ENCODE results near the gene PPIF. TPM values are rescaled to one million over a fixed set of nuclear protein-coding genes. Genes with fewer than 3 reads are reported as not detected.

PPIF gene
- polyA plus RNA-seq (ENCODE audit: insufficient read length in 10 of 10): 10 to 100 TPM; 17.4 to 26.7 (median 22.9) TPM
- long read RNA-seq, donor 1, transcript PPIF-201 (6 exons, 2,190 nt): major isoform, 5 of 5 reads
- long read RNA-seq, donor 1, partial matches to known transcripts: 0 of 5 reads
- long read RNA-seq, donor 1, other reads (novel, unspliced or antisense): 0 of 5 reads
- long read RNA-seq, donor 2, transcript PPIF-201 (6 exons, 2,190 nt): major isoform, 5 of 5 reads
- long read RNA-seq, donor 2, partial matches to known transcripts: 0 of 5 reads
- long read RNA-seq, donor 2, other reads (novel, unspliced or antisense): 0 of 5 reads
- long read RNA-seq, donor 3: 0 reads
- long read RNA-seq, donor 4, partial matches to known transcripts: 0 of 1 reads
- long read RNA-seq, donor 4, other reads (novel, unspliced or antisense): 0 of 1 reads
- long read RNA-seq, donor 5, transcript PPIF-201 (6 exons, 2,190 nt): major isoform, 6 of 6 reads
- long read RNA-seq, donor 5, partial matches to known transcripts: 0 of 6 reads
- long read RNA-seq, donor 5, other reads (novel, unspliced or antisense): 0 of 6 reads
- long read RNA-seq, donor 6, transcript PPIF-201 (6 exons, 2,190 nt): major isoform, 6 of 6 reads
- long read RNA-seq, donor 6, partial matches to known transcripts: 0 of 6 reads
- long read RNA-seq, donor 6, other reads (novel, unspliced or antisense): 0 of 6 reads
- long read RNA-seq, donor 7, transcript PPIF-201 (6 exons, 2,190 nt): major isoform, 6 of 11 reads
- long read RNA-seq, donor 7, partial matches to known transcripts: 5 of 11 reads
- long read RNA-seq, donor 7, other reads (novel, unspliced or antisense): 0 of 11 reads
- long read RNA-seq, donor 8, partial matches to known transcripts: 0 of 4 reads
- long read RNA-seq, donor 8, other reads (novel, unspliced or antisense): 0 of 4 reads
- long read RNA-seq, donor 9, partial matches to known transcripts: 0 of 1 reads
- long read RNA-seq, donor 9, other reads (novel, unspliced or antisense): 0 of 1 reads

DNA sequence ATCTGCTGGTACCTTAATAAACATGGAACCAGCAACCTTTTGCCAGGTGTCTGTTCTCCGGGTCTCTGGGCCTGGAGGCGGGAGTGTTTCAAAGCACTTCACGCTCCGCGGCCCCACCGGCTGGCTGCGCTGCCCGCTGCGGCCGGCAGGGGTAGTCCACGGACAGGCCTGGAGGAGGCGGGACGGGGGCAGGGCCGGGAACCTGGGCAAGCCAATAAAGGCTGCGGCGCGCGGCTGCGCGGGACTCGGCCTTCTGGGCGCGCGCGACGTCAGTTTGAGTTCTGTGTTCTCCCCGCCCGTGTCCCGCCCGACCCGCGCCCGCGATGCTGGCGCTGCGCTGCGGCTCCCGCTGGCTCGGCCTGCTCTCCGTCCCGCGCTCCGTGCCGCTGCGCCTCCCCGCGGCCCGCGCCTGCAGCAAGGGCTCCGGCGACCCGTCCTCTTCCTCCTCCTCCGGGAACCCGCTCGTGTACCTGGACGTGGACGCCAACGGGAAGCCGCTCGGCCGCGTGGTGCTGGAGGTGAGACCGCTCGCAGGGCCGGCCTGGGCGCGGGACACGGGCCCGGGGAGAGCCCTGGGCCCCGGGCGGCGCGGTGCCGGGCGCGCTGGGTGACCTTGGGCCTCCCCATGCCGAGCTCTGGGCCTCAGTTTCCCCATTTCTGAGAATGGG lies at the start of gene PPIF:
Gene PPIF (plus strand): TSS at position 244 of the 668 bp plus-strand sequence. CDS start 80 bp downstream, at position 324.
- DNase-seq: peak; percentile 88 to 96 (median 94)

DNA sequence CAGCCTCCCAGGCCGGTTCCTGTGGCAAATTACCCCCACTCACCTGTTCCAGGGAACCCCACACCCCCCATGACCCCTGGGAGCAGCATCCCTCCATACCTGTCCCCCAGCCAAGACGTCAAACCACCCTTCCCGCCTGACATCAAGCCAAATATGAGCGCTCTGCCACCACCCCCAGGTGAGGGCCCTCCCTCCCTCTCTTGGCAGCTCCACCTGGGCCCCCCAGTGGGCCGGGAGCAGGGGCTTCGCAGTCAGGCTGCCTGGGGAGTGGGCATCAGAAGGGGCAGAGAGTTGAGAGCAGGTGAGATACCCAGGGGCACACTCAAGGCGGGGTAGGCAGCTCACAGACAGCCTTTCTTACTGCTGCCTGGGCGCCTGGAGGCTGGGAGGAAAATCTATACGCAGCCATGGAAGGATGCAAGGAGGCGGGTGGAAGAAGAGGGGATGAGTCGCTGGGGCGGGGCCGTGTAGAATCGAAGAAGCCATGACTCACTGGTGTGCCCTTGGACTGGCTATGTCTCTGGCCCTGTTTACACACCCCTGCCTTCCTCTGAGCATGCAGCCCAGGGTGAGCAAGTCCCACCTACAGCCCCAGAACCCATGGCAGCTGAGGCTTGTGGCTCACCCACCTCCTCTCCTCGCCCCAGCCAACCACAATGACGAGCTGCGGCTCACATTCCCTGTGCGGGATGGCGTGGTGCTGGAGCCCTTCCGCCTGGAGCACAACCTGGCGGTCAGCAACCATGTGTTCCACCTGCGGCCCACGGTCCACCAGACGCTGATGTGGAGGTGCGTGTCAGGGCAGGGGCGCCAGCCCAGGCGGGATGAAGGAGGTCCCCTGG lies 48.6 kb upstream of the PPIF start:
- peak in 1 of 3 donors; percentile 78 for DNase-seq

DNA sequence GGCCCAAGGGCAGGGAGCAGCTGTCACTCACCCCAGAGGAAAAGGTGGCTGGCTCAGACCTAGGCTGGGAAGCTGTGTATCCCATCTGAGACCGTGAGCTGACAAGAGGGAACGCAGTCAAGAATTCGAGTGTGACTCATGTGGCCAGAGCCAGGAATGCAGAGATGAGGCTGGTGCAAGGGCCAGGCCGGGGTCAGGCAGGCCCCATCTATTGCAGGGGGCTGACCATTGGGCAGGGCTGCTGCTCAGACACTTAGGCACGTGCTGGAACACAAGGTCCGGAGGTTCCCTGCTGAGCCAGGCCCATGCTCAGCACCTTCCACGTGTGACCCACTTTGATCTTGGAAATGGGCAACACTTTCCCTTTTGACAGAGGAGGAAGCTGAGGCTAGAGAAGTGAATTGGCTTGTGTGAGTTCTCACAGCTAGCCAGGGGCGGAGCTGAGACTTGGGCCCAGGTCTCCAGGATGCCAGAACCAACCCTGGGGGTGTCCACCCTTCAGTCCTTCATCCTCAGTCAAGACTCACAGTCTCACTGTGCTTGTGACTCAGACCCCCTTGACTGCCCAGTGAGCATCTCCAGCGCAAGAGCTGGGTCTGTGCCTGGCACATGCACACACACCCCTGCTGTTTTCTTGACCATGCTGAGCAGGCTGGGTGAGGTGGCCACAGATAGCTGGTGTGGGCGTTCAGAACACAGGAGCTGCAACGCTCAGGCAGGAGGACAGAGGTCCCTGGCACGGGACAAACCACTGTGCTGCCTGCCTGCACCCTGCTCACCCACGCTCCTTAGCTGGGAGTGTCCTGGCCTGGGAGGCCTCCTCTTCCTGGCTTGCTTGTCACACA lies 47.6 kb upstream of the PPIF start:
- DNase-seq: no peak

DNA sequence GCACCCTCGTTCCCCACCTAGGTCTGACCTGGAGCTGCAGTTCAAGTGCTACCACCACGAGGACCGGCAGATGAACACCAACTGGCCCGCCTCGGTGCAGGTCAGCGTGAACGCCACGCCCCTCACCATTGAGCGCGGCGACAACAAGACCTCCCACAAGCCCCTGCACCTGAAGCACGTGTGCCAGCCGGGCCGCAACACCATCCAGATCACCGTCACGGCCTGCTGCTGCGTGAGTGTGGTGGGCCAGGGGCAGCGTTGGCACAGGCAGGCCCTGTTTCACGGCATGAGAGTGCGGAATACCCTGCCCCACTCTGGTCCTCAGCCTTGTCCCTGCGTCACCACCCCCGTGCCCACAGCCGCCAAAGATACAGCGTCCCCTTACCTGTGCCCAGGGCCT lies 46.6 kb upstream of the PPIF start:
- DNase-seq: no peak

DNA sequence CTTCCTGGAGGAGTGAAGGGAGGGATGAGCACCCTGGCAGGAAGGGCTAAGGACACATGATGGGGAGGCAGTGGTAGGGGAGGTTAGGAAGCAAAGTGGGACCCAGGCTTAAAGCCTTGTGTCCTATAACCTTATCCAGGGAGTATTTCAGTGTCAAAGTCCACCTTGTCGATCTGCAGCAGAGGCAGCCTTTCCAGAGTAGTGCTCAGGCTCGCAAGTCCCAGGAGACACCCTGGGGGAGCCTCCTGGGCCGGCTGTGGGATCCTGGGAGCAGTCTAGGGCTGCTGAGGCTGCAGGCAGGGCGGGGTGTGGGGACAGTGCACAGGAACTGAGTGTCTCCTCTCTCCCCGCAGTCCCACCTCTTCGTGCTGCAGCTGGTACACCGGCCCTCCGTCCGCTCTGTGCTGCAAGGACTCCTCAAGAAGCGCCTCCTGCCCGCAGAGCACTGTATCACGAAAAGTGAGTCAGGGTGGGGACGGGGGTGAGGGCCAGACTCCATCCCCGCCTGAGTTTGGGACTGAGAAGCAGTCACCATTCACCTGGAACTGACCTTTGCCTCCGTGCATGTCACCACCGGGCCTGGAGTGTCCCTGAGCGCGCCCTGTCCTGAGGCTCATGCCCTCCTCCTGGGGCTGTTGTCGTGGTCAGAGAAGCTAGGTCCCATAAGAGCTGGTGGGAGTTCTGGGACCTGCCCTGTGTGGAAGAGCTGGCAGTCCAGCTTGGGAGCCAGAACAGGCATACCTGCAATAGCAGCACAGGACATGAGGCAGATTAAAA lies 45.3 kb upstream of the PPIF start:
- DNase-seq: no peak

DNA sequence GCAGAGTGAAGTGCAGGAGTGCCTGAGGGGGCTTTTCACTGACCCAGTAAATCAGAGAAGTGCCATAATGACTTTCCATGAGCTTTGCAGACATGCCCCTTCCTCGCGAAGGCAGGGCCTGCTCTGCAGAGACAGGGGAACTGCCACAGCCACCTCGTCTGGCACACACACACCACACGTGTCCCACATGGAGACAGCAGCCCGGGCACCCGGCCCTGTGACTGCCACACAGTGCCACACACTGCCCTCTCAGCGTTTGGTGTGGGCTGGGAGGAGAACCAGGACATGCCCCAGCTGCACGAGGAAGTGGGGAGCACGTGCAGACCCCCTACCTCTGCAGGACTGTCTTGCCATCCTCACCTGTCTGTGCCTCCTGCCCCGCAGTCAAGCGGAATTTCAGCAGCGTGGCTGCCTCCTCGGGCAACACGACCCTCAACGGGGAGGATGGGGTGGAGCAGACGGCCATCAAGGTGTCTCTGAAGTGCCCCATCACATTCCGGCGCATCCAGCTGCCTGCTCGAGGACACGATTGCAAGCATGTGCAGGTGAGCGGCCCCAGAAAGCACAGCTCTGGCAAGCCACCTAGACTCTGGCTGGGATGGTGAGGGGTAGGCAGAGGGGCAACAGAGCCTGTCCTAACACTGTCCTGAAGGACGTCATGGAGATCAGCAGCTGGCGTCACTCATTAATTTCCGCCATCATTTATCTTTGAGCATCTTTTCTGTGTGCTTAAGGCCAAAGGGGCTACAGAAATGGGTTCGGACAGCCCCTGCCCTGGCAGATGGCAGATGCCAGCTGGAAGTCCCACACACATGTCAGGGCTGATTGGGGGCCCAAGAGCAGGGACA lies 43.4 kb upstream of the PPIF start:
- DNase-seq: no peak

DNA sequence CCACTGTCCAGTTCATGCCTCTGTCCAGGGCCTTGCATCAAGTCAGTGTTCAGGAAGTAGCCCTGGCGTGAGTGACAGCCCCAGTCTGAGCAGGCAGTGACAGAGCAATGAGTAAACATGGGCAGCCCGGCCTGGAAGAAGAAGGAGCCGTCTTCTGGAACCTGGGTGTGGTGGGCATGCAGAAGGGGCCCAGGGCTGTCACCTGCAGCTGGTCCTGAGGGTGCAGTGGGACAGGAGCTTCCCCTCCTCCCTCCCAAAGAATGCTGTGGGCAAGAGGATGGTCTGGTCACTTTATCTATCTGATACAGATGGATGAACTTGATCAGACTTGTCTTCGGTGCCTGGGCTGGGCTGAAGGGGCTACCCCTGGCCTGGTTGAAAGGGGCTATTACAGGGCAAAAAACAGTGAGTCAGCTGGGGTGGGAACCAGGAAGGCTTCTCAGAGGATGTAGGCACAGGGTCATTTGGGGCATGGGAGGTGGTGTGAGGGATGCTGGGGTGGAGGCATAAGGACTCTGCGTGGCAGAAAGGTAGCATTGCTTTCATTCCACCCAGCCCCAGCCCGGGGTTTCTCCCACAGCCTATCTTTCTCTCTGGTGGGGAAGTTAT lies 42.7 kb upstream of the PPIF start:
- DNase-seq: no peak

DNA sequence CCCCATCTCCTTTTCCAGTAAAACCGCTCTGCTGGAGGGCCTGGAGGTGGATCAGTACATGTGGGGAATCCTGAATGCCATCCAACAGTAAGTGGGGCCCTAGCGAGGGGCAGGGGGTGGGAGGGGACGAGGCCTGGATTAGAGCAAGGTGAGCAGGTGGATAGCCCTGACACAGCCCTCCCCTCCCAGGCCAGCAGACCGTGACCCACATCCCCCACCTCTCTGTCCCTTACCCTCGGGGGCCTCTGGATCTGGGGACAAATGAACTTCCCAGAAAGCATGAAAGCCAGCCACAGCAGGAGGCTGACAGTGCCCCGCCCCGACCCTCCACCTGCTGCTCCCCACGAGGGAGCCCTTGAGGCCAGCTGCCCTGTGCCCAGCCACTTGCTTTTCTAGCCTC lies 41.8 kb upstream of the PPIF start:
- no peak for DNase-seq

DNA sequence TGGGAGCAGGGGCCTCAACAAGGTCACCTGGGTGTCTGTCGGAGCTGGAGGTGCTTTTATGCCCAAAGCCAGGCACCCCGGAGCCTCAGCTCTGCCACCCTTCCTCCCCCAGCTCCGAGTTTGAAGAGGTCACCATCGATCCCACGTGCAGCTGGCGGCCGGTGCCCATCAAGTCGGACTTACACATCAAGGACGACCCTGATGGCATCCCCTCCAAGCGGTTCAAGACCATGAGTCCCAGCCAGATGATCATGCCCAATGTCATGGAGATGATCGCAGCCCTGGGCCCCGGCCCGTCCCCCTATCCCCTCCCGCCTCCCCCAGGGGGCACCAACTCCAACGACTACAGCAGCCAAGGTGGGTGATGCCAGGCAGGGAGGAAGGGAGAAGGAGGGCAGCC lies 41.3 kb upstream of the PPIF start:
- DNase-seq: no peak

DNA sequence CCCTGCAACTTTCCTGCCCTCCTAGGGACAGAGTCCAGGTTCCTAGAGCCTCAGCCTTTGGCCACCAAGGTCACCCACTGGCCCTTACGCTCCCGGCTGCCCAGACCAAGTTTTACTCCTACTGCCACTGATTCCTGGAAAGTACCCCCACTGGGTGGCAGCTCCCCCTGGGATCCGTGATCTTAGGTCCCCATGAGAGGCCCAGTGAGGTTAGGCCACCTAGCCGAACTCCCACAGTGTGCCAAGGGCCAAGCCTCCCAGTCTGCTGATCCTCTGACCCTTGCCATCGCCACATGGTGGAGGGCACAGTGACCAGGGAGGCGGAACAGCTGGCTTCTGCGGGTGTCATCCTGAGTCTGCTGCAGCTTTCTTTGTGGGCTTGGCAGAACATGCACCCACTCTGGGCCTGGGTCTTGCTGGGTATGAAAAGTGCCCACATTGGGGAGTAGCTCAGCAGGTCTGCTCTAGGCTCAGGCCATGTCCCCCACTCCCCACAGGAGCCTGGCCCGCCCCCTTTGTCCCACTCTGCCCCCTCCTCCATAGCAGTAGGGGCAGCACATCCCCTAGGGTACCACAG lies 40.5 kb upstream of the PPIF start:
- DNase-seq: no peak

DNA sequence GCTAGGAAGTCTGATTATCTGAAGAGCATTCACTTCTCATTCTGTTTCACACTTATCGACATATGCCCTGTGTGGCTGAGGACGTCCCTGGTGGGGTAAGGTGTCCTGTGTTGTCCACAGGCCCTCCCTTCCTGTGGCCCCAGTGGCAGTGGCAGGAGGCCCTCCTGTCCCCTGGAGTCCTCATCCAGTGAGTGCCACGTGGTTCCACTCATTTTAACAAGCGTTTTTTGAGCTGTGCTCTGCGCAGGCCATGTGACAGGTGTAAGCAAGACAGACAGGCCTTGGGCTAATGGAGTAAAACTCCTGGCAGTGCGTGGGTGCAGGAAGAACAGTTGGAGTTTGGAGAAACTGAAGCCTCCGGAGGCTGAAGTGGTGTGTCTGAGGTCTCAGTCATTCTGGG lies 39.3 kb upstream of the PPIF start:
- no peak for DNase-seq

DNA sequence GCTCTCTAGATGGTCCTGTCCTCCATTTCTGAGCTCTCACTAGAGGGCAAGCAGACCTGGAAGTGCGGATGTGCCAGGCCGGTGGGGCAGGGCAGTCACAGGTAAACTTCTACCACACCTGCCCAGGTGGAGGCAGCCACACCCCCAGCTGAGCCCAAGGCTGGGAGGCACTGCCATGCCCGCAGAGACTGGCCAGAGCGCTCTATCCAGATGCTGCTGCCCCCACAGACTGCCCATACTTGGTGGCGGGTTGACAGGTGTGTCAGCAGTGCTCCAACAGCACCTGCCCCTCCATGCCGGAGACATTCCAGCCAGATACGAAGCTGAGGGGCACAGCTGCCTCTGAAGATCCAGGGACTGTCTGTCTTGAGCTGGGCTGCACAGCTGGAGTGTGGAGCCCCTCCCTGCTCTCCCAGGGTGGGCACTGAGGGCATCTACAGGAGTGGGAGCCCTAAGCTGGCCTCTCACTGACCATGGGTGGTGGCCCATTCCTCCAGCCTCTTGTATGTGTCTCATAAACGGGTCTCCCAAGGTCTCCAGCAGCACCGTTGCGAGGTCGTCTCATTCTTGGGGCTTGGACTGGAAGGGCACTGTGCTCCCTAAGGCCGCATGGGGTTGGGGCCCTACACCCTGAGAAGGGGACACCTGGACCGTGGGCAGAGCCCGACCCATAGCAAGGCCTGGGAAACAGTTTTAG lies 38.2 kb upstream of the PPIF start:
- DNase-seq: no peak

DNA sequence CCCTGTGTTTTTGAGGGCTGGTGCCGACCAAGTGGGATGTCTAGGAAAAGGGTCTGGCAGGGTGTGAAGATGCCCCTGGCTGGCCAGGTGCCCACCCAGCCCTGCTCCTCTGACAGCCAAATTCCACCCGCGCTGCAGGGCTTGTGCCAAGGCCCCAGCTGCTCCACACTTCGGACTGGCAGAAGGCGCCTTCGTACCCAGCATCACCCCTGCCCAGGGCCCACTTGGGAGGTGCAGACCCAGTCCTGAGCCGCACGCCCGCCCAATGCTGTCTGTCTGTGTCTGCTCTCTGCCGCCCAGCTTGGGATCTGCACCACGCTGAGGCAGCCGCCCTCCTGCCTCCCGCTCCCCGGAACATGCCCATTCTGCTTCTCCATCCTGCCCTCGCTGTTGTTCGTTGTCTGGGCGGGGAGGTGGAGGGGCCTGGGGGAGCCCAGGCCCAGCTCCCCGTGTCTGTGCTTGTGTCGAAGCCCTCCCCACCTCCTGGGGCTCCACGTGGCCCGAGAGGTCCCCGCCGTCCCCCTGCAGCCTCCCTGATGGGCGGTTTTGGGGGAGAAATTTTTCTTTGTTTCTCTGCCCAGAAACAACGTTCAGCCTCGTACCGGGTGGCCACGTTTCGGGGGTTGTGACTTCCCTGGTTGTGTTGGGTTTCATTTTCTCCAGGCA lies 36.9 kb upstream of the PPIF start:
- no peak for DNase-seq

DNA sequence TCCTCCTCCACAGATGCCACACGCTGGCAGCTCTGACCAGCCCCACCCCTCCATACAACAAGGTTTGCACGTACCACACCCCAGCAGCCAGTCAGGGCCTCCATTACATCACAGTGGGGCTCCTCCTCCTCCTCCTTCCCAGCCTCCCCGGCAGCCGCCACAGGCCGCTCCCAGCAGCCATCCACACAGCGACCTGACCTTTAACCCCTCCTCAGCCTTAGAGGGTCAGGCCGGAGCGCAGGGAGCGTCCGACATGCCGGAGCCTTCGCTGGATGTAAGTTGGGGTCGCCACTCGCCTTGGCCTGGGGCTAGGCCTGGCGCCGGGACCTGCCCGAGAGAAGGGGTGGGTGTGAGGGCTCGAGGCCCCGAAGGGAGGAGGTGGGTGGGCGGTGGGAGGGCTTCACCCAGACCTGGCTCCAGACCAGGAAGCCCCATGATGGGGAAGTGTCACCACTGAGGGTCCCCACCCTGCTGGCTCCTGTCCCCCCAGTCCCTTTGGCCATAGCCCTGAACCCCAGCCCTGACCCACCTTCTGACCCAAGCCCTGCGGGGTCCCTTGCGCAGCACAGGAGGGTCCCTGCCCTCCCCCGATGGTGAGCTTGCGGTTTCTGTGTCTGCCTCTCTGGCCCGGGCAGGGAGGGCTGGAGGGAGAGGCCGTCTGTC lies 36.2 kb upstream of the PPIF start:
- DNase-seq: no peak

DNA sequence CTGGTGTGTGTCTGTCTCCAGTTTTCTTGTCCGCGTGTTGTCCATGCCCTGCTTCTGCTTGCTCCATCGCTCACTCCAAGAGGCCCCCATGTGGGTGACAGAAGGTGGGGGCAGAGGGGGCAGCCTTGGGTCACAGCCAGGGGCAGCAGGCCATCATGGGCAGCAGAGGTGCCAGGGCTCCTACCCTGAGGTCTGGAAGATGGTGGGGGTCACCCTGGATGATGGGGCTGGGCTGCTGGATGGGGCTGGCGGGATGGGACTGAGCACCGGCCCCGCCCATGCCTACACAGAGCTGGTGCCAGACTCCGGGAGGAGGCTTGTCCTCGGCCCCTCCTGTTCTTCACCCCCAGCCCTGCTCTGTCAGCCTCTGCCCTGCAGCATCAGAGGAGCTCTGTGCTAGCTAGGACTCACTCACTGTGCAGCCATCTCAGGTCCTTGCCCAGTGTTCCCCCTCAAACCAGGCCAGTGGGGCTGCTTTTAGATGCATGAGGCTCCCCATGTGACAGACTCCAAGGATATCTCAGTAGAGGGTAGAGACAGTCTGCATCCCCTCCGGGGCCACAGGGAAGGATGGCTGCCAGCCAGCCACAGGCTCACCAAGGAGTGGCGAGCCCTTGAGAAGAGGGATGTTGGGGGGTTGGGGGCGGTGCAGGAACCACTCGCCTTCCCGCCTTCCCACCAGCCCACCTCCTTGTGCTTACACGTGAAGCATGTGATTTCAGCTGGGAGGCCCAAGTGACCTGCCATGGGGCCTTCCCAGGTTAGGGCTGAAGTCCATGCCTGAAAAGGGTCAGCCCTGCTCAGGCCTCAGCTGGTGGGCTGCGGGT lies 35.5 kb upstream of the PPIF start:
- no peak for DNase-seq
